Heart left ventricle (tissue), 13 donors: Measurements from ENCODE around the gene CRELD2.

Source experiments
- POLR2A ChIP-seq, 2 donors: fragments of 450-650 bp; IDR thresholded peaks; one replicate each; pipeline ENCODE4 v1.6.1; 2017; ENCODE audit warnings: antibody characterized with exemption in 2 of 2, mild to moderate bottlenecking in 2 of 2, moderate library complexity in 2 of 2
- TF ChIP-seq, protein P1 (sequence below), 12 donors: fragments of 200-600 bp; sonication (generic) in 4 of 12; IDR thresholded peaks; one replicate each; pipeline versions ENCODE4 v1.5.0 to v1.8.0; 2018 to 2022; ENCODE audit warnings: antibody characterized with exemption in 12 of 12, mild to moderate bottlenecking in 5 of 12
- donor health status: ischemic (EF 13 %, LVEDD 7.1; RV severe dilation, severe dysfunction).
- donor health status: DM: no; HTN: yes; CAD: no.
- donor health status: DM: no; HTN: no; CAD: no.
- donor health status: ischemic (EF 25% LVEDD 6.9; RV normal size, moderate dysfunction).
- donor health status: ischemic (EF 25% LVEDD 5.7; RV mildly dilated, moderate dysfunction).
- donor health status: ischemic (EF 35%, LVEDD 5.7; RV mildly dilated, moderate dysfunction).
- donor health status: nonischemic (EF 11% LVEDD 7.7; RV severe dilation, severe dysfunction).
- donor health status: DM: yes; HTN: yes; CAD: no.
- donor health status: PGD.
- donor health status: ischemic (EF 29% LVEDD 5.4; RV normal size, mild dysfunction).
- donor health status: nonischemic (EF 23%, LVEDD 6.1; RV moderate dilation, normal function).

DNA sequence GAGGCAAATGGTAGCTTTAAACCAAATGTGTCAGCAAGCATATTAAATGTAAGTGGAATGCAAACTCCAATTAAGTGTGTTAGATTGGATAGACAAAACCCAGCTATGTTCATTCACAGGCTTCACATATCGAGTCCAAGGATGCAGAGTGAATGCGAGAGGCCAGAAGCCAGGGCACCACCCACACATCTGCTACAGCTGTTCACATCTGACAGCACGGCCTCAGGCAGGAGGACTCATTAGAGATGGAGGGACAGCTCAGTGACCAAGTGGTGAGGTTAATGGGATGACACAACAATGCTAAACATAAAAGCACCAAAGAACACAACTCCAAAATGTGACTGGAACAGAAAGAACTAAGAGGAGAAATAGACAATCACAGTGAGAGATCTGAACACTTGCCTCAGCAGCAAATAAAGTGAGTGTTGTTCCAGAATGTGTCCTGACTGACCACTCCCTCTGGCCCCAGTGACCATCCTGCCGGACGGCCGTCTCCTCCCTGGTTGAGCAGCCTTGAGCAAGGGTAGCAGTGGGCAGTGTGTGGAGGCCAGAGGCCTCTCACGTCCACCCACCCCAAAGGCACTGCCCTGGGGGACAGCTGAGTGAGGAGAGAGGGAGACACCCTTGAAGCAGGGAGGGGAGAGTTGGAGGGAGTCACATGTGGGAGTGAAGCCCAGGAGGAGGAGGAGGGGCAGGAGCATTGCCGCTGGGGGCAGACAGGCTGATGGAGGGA, 23.9 kb upstream of the CRELD2 start:
- TF ChIP-seq, protein P1, sequence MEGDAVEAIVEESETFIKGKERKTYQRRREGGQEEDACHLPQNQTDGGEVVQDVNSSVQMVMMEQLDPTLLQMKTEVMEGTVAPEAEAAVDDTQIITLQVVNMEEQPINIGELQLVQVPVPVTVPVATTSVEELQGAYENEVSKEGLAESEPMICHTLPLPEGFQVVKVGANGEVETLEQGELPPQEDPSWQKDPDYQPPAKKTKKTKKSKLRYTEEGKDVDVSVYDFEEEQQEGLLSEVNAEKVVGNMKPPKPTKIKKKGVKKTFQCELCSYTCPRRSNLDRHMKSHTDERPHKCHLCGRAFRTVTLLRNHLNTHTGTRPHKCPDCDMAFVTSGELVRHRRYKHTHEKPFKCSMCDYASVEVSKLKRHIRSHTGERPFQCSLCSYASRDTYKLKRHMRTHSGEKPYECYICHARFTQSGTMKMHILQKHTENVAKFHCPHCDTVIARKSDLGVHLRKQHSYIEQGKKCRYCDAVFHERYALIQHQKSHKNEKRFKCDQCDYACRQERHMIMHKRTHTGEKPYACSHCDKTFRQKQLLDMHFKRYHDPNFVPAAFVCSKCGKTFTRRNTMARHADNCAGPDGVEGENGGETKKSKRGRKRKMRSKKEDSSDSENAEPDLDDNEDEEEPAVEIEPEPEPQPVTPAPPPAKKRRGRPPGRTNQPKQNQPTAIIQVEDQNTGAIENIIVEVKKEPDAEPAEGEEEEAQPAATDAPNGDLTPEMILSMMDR (IDR thresholded peaks at IDR 0.05): no peak
- no peak for TF ChIP-seq POLR2A (IDR thresholded peaks at IDR 0.05)
